Pancreas (tissue), 10 donors: ENCODE measurements around the gene PLRG1. TPM values are rescaled to one million over a fixed set of nuclear protein-coding genes. Genes with fewer than 3 reads are reported as not detected.

ENCODE experiments used
- ATAC-seq, 4 donors: fragments of 200-7000 bp; cut with Tn5 transposase; one replicate each; pipeline versions ENCODE4 v1.8.0 to v1.9.1; 2020; ENCODE audit warnings: mild to moderate bottlenecking in 4 of 4, moderate library complexity in 4 of 4
- DNase-seq, 6 donors: peaks; one replicate each; pipeline ENCODE4 v3.0.0-alpha.2; 2020
- FAIRE-seq: peaks from 2 replicates; lab custom pipeline; 2012; peaks lifted over from hg19 to GRCh38; lab: Jason Lieb, UNC
- H3K27ac ChIP-seq, 4 donors: fragments of 200-600 bp; sonication (generic); 1 replicate in 3 of 4; 2 replicates in 1 of 4; pipeline versions ENCODE4 v1.5.0 to v1.8.0; 2020
- H3K27me3 ChIP-seq, 4 donors: fragments of 200-600 bp; one replicate each; pipeline ENCODE4 v1.8.0; 2021
- H3K36me3 ChIP-seq, 3 donors: fragments of 200-600 bp; sonication (generic) in 1 of 3; one replicate each; pipeline versions ENCODE4 v1.5.0 to v1.8.0; 2020 to 2021
- H3K4me1 ChIP-seq, 3 donors: fragments of 200-600 bp; one replicate each; pipeline ENCODE4 v1.8.0; 2021
- H3K4me3 ChIP-seq, 4 donors: fragments of 200-600 bp; sonication (generic) in 2 of 4; one replicate each; pipeline versions ENCODE4 v1.5.0 to v1.8.0; 2020 to 2021
- H3K9me3 ChIP-seq, 4 donors: fragments of 200-600 bp; one replicate each; pipeline ENCODE4 v1.8.0; 2021
- CTCF ChIP-seq, 4 donors: fragments of 200-600 bp; sonication (generic) in 3 of 4; IDR thresholded peaks; one replicate each; pipeline versions ENCODE4 v1.5.0 to v1.8.0; 2021; ENCODE audit warnings: antibody characterized with exemption in 4 of 4
- WGBS, 2 donors: extraction: QIAGEN DNeasy Blood & Tissue Kit; methylation state at CpG; one replicate each; pipeline ENCODE4 v1.1.7; 2013; 5-methylcytosine and 5-hydroxymethylcytosine counted together
- intact Hi-C, 3 donors: fragments of 100-400 bp; cut with DNase I; formaldehyde crosslinking; loops; one replicate each; pipeline versions ENCODE4 v1.11.1 to v1.14.2; 2022
- polyA plus RNA-seq, 2 donors: library from polyadenylated mRNA; stranded (reverse); fragments of 200-250 nt; gene quantifications; one replicate each; pipeline ENCODE4 v1.2.3, GENCODE V29; 2013
- total RNA-seq, 6 donors: library from RNA; stranded (reverse); fragmentation: NEBNext Ultra II Directional in 4 of 6; extraction: Animal tissue kit (Norgen Biotek cat#: 25700) in 4 of 6; gene quantifications; one replicate each; pipeline versions ENCODE4 v1.2.1 to v1.2.4, GENCODE V29; 2021 to 2023
- donor health status: healthy with polysubstance abuse.
- donor health status: DM: no; HTN: no; CAD: no; lungs with moderate emphysema.
- donor health status: DM: no; HTN: no; CAD: no.
- donor health status: control.
- donor health status: control.
- donor health status: Bipolar disorder and iron deficiency.
- donor health status: DM: yes; HTN: yes; CAD: no.
- donor health status: DM: no; HTN: no; CAD: no.
- donor health status: DM: no; HTN: no; CAD: no.
- donor health status: DM: yes; HTN: yes; CAD: no.

PLRG1 gene
- total and polyA plus RNA-seq, 8 donors = 18.5 to 38.6 (median 30.5) TPM

DNA sequence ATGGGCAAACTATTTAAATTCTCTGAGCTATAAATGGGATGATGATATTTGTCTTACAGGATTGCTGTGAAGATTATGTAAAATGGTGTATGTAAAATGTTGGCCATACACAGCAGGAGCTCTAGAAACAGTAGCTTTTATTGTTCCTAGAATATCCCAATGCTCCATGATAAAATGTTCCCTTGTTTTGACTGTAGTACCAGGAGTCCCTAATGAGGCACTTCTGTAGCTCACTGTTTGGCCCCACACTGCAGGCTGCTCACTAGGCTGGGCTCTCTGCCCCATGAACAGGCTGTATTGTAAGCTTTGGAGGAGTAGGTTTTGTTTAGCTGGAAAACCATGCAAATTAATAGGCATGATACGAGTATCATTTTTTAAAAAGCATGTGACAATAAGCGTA, 43.7 kb upstream of the PLRG1 start:
- FAIRE-seq (no peak), ATAC-seq (no peak), DNase-seq (no peak)
- no peak for TF ChIP-seq CTCF (IDR thresholded peaks at IDR 0.05)
- 37 to 45% methylated on average over 2 of the region's 2 CpGs for WGBS, 2 donors
- Histone ChIP-seq H3K9me3 (no peaks in the 10 kb centered on the region), H3K36me3 (no peaks in the 10 kb centered on the region), H3K4me1 (peaks cover 0 to 7% (median 0%) of the 10 kb centered on the region in 3 donors), H3K27me3 (peaks cover 0 to 3% (median 0%) of the 10 kb centered on the region in 4 donors), H3K4me3 (no peak overlapping the region), H3K27ac (no peak overlapping the region)
- intact Hi-C loops = no loop called here

DNA sequence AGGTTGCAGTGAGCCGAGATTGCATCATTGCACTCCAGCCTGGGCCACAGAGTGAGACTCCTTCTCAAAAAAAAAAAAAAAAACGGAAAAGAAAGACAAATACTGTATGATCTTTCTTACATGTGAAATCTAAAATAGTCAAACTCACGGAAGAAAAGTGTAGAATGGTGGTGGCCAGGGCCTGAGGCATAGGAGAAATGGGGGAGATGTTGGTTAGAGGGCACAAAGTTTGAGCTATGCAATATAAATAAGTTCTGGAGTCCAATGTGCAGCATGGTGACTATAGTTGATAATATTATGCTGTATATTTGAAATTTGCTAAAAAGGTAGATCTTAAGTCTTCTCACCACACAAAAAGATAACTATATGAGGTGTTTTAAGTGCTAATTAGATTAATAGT, 41.7 kb upstream of the PLRG1 start:
- Histone ChIP-seq H3K27me3 (peaks cover 0 to 3% (median 0%) of the 10 kb centered on the region in 4 donors), H3K4me3 (no peak overlapping the region), H3K36me3 (no peaks in the 10 kb centered on the region), H3K27ac (no peak overlapping the region), H3K4me1 (peaks cover 0 to 7% (median 0%) of the 10 kb centered on the region in 3 donors), H3K9me3 (no peaks in the 10 kb centered on the region)
- DNase-seq (no peak), ATAC-seq (no peak), FAIRE-seq (no peak)
- WGBS, 2 donors = 62 to 71% methylated on average over 3 of the region's 3 CpGs
- no peak for TF ChIP-seq CTCF (IDR thresholded peaks at IDR 0.05)
- intact Hi-C loops = no loop called here

DNA sequence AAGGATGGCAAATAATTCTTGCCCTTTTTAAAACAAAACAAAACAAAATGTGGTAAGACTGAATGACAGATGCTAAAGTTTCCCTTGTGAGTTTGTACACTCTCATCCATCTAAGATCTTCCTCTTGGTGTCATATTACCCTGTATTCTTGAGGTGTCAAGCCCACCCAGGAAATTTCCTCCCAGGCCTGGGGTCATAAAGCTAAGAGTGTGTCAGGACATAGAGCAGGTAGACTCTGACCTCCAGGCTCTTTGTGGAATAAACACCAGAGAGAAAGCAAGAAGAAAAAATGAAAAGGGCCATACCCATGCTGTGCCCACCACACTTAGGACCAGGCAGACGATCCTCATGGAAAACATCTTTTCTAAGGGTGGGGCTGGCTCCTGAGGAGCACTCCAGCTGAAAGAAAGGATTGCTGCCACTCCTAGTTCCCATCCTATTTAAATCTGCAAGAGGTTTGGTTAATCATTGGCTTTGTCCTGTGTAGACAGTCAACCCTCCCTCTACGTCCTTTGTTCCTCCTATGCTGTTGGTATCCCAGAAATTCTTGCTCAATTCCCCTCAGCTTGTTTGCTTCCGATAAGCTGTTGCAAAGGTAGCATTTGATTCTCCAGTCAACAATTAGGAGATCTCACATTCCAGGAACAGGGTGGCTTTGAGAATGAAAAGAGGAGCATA, 40.3 kb upstream of the PLRG1 start, which contains the start of gene FGA:
Gene FGA (minus strand): TSS at position 414 of the 678 bp plus-strand sequence. CDS start 55 bp downstream, at position 359.
- Histone ChIP-seq H3K27me3 (peaks cover 0 to 3% (median 0%) of the 10 kb centered on the region in 4 donors), H3K27ac (no peak within 1 kb of the TSS), H3K36me3 (no peaks in the 10 kb centered on the region), H3K4me3 (peak within 1 kb of the TSS in 1 of 4 donors; percentile 10), H3K4me1 (peaks cover 0 to 7% (median 0%) of the 10 kb centered on the region in 3 donors), H3K9me3 (no peaks in the 10 kb centered on the region)
- 11 to 24% methylated on average over 3 of the region's 3 CpGs for WGBS, 2 donors
- intact Hi-C loops = no loop called here
- no peak for DNase-seq
- no peak for FAIRE-seq
- no peak for TF ChIP-seq CTCF (IDR thresholded peaks at IDR 0.05)
- ATAC-seq = peak in 3 of 4 donors; percentile 75 to 94 (median 86)

DNA sequence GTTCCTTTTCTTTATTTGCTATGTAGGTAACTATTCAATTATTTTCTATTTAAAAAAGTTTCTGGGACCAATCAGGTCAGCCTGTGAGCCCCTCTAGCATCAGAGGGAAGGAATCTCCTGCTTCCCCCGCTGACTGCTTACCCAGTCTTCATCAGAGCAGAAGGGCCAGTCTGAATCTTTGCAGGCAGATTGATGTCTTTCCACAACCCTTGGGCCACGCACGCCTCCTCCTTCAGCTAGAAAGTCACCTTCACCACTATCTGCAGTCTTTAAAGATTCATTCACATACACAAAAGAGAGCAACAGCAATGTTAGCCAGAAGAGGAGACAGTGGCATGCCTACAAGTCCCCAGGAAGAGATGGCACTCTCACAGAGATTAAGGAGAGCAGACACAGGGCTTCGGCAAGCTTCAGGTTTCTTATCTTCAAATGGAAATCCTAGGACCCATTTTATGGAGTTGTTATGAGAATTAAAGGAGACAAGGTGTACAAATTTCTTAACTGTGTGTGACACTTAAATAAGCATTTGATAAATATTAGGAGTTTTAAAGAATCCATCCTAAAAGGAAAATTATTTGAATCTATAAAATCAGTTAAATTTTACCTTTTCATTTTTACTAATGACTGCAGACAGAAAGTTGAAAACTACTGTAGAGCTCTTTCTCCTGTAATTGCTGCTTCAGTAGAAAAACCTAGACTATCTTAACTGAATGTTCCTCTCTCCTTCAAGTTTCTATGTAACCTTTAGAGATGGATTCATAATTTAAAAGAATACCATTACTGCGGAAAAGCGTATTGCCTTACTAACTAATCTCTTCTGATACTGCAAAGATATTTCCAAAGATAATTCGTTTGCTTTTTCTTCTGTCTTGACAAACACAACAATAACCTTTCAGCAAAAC, 39.3 kb upstream of the PLRG1 start:
- DNase-seq (no peak), FAIRE-seq (no peak), ATAC-seq (no peak)
- Histone ChIP-seq H3K27ac (no peak overlapping the region), H3K27me3 (peaks cover 0 to 3% (median 0%) of the 10 kb centered on the region in 4 donors), H3K4me1 (peaks cover 0 to 7% (median 0%) of the 10 kb centered on the region in 3 donors), H3K4me3 (no peak overlapping the region), H3K9me3 (no peaks in the 10 kb centered on the region), H3K36me3 (no peaks in the 10 kb centered on the region)
- intact Hi-C loops = no loop called here
- WGBS, 2 donors = 70 to 74% methylated on average over 7 of the region's 7 CpGs
- TF ChIP-seq CTCF (IDR thresholded peaks at IDR 0.05) = no peak
